Esophagus squamous epithelium (tissue), 5 donors: ENCODE measurements around the gene LGI4. TPM values are rescaled to one million over a fixed set of nuclear protein-coding genes. Genes with fewer than 3 reads are reported as not detected.

Source experiments
- DNase-seq: peaks from one replicate; lab custom pipeline; 2025; lab: John Stamatoyannopoulos, UW
- H3K27ac ChIP-seq, 4 donors: fragments of 200-600 bp; sonication (generic); one replicate each; pipeline ENCODE4 v1.5.1; 2016 to 2019; ENCODE audit warnings: mild to moderate bottlenecking in 1 of 4
- H3K27me3 ChIP-seq, 4 donors: fragments of 200-600 bp; sonication (generic); 1 replicate in 3 of 4; 2 replicates in 1 of 4; pipeline versions ENCODE4 v1.5.1 to v1.6.0; 2017 to 2021; ENCODE audit warnings: antibody characterized with exemption in 1 of 4
- H3K36me3 ChIP-seq, 3 donors: fragments of 200-600 bp; sonication (generic); one replicate each; pipeline ENCODE4 v1.5.1; 2016 to 2019
- H3K4me1 ChIP-seq, 3 donors: fragments of 200-600 bp; sonication (generic); one replicate each; pipeline ENCODE4 v1.5.1; 2017 to 2019
- H3K4me3 ChIP-seq, 4 donors: fragments of 200-600 bp; sonication (generic); 1 replicate in 3 of 4; 2 replicates in 1 of 4; pipeline ENCODE4 v1.5.1; 2016 to 2019; ENCODE audit warnings: mild to moderate bottlenecking in 2 of 4, moderate library complexity in 1 of 4
- H3K9me3 ChIP-seq, 3 donors: fragments of 200-600 bp; sonication (generic); one replicate each; pipeline ENCODE4 v1.5.1; 2016 to 2019
- CTCF ChIP-seq, 6 experiments: fragments of 450-650 bp in 4 of 6; fragments of 200-600 bp in 2 of 6; sonication (generic) in 2 of 6; IDR thresholded peaks; one replicate each; pipeline ENCODE4 v1.5.1; 2016 to 2019; ENCODE audit warnings: antibody characterized with exemption in 6 of 6, mild to moderate bottlenecking in 4 of 6, moderate library complexity in 4 of 6
- POLR2A ChIP-seq, 4 donors: fragments of 450-650 bp; IDR thresholded peaks; one replicate each; pipeline ENCODE4 v1.6.1; 2017; ENCODE audit warnings: antibody characterized with exemption in 4 of 4, mild to moderate bottlenecking in 4 of 4, moderate library complexity in 3 of 4
- WGBS, 2 donors: methylation state at CpG; one replicate each; pipeline ENCODE4 v1.1.5; 2018; 5-methylcytosine and 5-hydroxymethylcytosine counted together
- intact Hi-C: fragments of 100-400 bp; cut with DNase I; formaldehyde crosslinking; loops from one replicate; pipeline ENCODE4 v1.15.0; 2022
- total RNA-seq, 4 donors: library from RNA; depleted of rRNA; stranded (reverse); fragments of >200 nt; gene quantifications; one replicate each; pipeline ENCODE4 v1.1.0, GENCODE V29; 2016
- donor health status: DM: yes; HTN: yes; CAD: no.

LGI4 gene
- total RNA-seq, 4 donors from 2014 or later: 1.3 to 8.2 (median 1.6) TPM

GRCh38 chr19:35090506-35091214 is 44.2 kb downstream of the LGI4 start:
- H3K4me3 ChIP-seq: peak overlapping the region in 1 of 4 donors; percentile 42
- H3K27ac ChIP-seq: no peak overlapping the region
- DNase-seq: no peak
- H3K4me1 ChIP-seq: peaks cover 10 to 54% (median 20%) of the 10 kb centered on the region in 3 donors
- H3K36me3 ChIP-seq: no peaks in the 10 kb centered on the region
- intact Hi-C loops: no loop called here
- H3K27me3 ChIP-seq: peaks cover 0 to 33% (median 0%) of the 10 kb centered on the region in 4 donors
- WGBS, 2 donors: 8 to 33% methylated on average over 10 to 27 of the region's 36 CpGs
- peak; percentile 41 to 63 (median 58) for TF ChIP-seq CTCF (IDR thresholded peaks at IDR 0.05)
- no peak for TF ChIP-seq POLR2A (IDR thresholded peaks at IDR 0.05)
- H3K9me3 ChIP-seq: no peaks in the 10 kb centered on the region

GRCh38 chr19:35090160-35090505 is 44.7 kb downstream of the LGI4 start:
- 25 to 36% methylated on average over 4 to 9 of the region's 9 CpGs for WGBS, 2 donors
- DNase-seq: no peak
- Histone ChIP-seq H3K36me3 (no peaks in the 10 kb centered on the region), H3K9me3 (no peaks in the 10 kb centered on the region), H3K27me3 (peaks cover 0 to 33% (median 0%) of the 10 kb centered on the region in 4 donors), H3K27ac (no peak overlapping the region), H3K4me3 (no peak overlapping the region), H3K4me1 (peaks cover 9 to 49% (median 20%) of the 10 kb centered on the region in 3 donors)
- intact Hi-C loops: no loop called here
- no peak for TF ChIP-seq POLR2A (IDR thresholded peaks at IDR 0.05)
- no peak for TF ChIP-seq CTCF (IDR thresholded peaks at IDR 0.05)

DNA sequence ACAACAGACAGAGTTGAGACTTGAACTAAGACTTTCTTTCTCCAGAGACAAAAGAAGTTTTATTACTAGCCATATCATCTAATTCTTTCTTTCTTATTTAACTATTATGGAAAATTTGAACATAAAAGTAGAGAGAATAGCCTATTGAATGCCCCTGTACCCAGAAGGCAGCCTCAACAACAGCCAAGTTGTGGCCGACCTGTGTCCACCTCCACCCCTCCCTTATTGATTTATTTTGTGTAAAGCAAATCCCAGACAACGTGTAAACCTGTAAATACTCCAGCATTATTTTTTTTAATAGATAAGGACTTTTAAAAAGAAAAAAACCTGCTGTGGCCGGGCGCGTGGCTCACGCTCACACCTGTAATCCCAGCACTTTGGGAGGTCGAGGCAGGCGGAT is 45.3 kb downstream of the LGI4 start:
- intact Hi-C loops: no loop called here
- Histone ChIP-seq H3K27ac (no peak overlapping the region), H3K9me3 (no peaks in the 10 kb centered on the region), H3K36me3 (no peaks in the 10 kb centered on the region), H3K4me3 (no peak overlapping the region), H3K4me1 (peaks cover 9 to 43% (median 20%) of the 10 kb centered on the region in 3 donors), H3K27me3 (peaks cover 0 to 33% (median 0%) of the 10 kb centered on the region in 4 donors)
- WGBS, 2 donors: 86 to 89% methylated on average over 8 of the region's 8 CpGs
- no peak for TF ChIP-seq CTCF (IDR thresholded peaks at IDR 0.05)
- no peak for DNase-seq

- H3K4me1 ChIP-seq: peaks cover 9 to 34% (median 20%) of the 10 kb centered on the region in 3 donors
- intact Hi-C loops: no loop called here
- no peaks in the 10 kb centered on the region for H3K36me3 ChIP-seq
- DNase-seq: no peak
- H3K27me3 ChIP-seq: peaks cover 0 to 33% (median 0%) of the 10 kb centered on the region in 4 donors
- H3K9me3 ChIP-seq: no peaks in the 10 kb centered on the region
- H3K27ac ChIP-seq: no peak overlapping the region
- TF ChIP-seq POLR2A (IDR thresholded peaks at IDR 0.05) (no peak), CTCF (IDR thresholded peaks at IDR 0.05) (no peak)
- H3K4me3 ChIP-seq: no peak overlapping the region
- WGBS, 2 donors: 56 to 59% methylated on average over 3 to 5 of the region's 8 CpGs
Observed at GRCh38 chr19:35088131-35088913, 46.5 kb downstream of the LGI4 start.

- H3K4me1 ChIP-seq: peaks cover 9 to 25% (median 15%) of the 10 kb centered on the region in 3 donors
- intact Hi-C loops: no loop called here
- no peak overlapping the region for H3K27ac ChIP-seq
Observed at GRCh38 chr19:35087393-35087792, 47.5 kb downstream of the LGI4 start.

More at GRCh38 chr19:35087393-35087792, 47.5 kb downstream of the LGI4 start:
- H3K9me3 ChIP-seq: no peaks in the 10 kb centered on the region
- DNase-seq: no peak
- no peak overlapping the region for H3K4me3 ChIP-seq
- H3K27me3 ChIP-seq: peaks cover 0 to 33% (median 0%) of the 10 kb centered on the region in 4 donors
- no peaks in the 10 kb centered on the region for H3K36me3 ChIP-seq
- TF ChIP-seq CTCF (IDR thresholded peaks at IDR 0.05) (no peak), POLR2A (IDR thresholded peaks at IDR 0.05) (no peak)
